T-helper 2 cell treated with Interferon-gamma antibody and Interleukin-4, amounts not matched to agents 100 ng/mL and 5 ng/mL, for 36 hours (primary cell): ENCODE measurements around the gene GLI3. TPM values are rescaled to one million over a fixed set of nuclear protein-coding genes. Genes with fewer than 3 reads are reported as not detected.

Experiments
- intact Hi-C: fragments of 100-400 bp; cut with micrococcal nuclease; formaldehyde crosslinking; loops from one replicate; pipeline ENCODE4 v1.15.1; 2023
- total RNA-seq: library from RNA; stranded (reverse); gene quantifications from 2 replicates; pipeline ENCODE4 v1.2.3, GENCODE V29; 2022

The GLI3 gene
- total RNA-seq, 1 donor from 2014 or later = not detected

- intact Hi-C loops = no loop called here
Observed at GRCh38 chr7:42105554-42106358, 131.3 kb downstream of the GLI3 start.

GRCh38 chr7:42104694-42105093 lies 132.3 kb downstream of the GLI3 start:
- intact Hi-C loops = no loop called here

- intact Hi-C loops = no loop called here
Observed at GRCh38 chr7:42104231-42104630, 132.8 kb downstream of the GLI3 start.

- intact Hi-C loops = no loop called here
Observed at GRCh38 chr7:42103456-42103855, 133.6 kb downstream of the GLI3 start.

GRCh38 chr7:42103020-42103419 lies 134.0 kb downstream of the GLI3 start:
- intact Hi-C loops = no loop called here

GRCh38 chr7:42102301-42102700 lies 134.7 kb downstream of the GLI3 start:
- intact Hi-C loops = no loop called here

GRCh38 chr7:42100156-42100508 lies 136.9 kb downstream of the GLI3 start:
- intact Hi-C loops = no loop called here

- intact Hi-C loops = no loop called here
Observed at GRCh38 chr7:42099470-42100155, 137.4 kb downstream of the GLI3 start.

- intact Hi-C loops = no loop called here
Observed at GRCh38 chr7:42099066-42099465, 137.9 kb downstream of the GLI3 start.

GRCh38 chr7:42097752-42098151 lies 139.3 kb downstream of the GLI3 start:
- intact Hi-C loops = no loop called here

- intact Hi-C loops = no loop called here
Observed at GRCh38 chr7:42096681-42097561, 140.1 kb downstream of the GLI3 start.

- intact Hi-C loops = no loop called here
Observed at GRCh38 chr7:42096268-42096667, 140.7 kb downstream of the GLI3 start.

GRCh38 chr7:42095791-42096190 lies 141.2 kb downstream of the GLI3 start:
- intact Hi-C loops = no loop called here

GRCh38 chr7:42093349-42093905 lies 143.6 kb downstream of the GLI3 start:
- intact Hi-C loops = no loop called here

- intact Hi-C loops = no loop called here
Observed at GRCh38 chr7:42091461-42092291, 145.3 kb downstream of the GLI3 start.

- intact Hi-C loops = no loop called here
Observed at GRCh38 chr7:42090806-42091205, 146.2 kb downstream of the GLI3 start.

- intact Hi-C loops = no loop called here
Observed at GRCh38 chr7:42090056-42090455, 147.0 kb downstream of the GLI3 start.

GRCh38 chr7:42087616-42088015 lies 149.4 kb downstream of the GLI3 start:
- intact Hi-C loops = no loop called here

GRCh38 chr7:42085531-42085930 lies 151.5 kb downstream of the GLI3 start:
- intact Hi-C loops = no loop called here

- intact Hi-C loops = no loop called here
Observed at GRCh38 chr7:42084263-42084662, 152.7 kb downstream of the GLI3 start.

GRCh38 chr7:42083284-42083683 lies 153.7 kb downstream of the GLI3 start:
- intact Hi-C loops = no loop called here
